Panc1 (cell line): ENCODE data around the gene SH3PXD2B.

ENCODE experiments used
- CTCF ChIP-seq: fragments of 450-650 bp; IDR thresholded peaks from 2 replicates; pipeline ENCODE4 v1.5.1; 2017; ENCODE audit warnings: mild to moderate bottlenecking
- POLR2AphosphoS5 ChIP-seq: IDR thresholded peaks from 2 replicates; pipeline ENCODE4 v1.6.1; 2012; ENCODE audit warnings: mild to moderate bottlenecking, low read depth, low read length, moderate library complexity
- SIN3A ChIP-seq: IDR thresholded peaks from 2 replicates; pipeline ENCODE4 v1.6.1; 2012; ENCODE audit warnings: low read depth, mild to moderate bottlenecking, low read length, moderate library complexity, borderline replicate concordance; ENCODE audit not compliant: insufficient read depth
- TCF7L2 ChIP-seq: IDR thresholded peaks from 2 replicates; pipeline ENCODE4 v1.6.1; 2011; ENCODE audit warnings: mild to moderate bottlenecking, low read depth, low read length, inconsistent platforms
- TF ChIP-seq, protein P1 (sequence below), 2 experiments: IDR thresholded peaks; 2 replicates each; pipeline ENCODE4 v1.6.1; 2011 to 2012; ENCODE audit warnings: low read depth in 2 of 2, control low read depth in 1 of 2, low read length in 1 of 2, mild to moderate bottlenecking in 1 of 2, moderate library complexity in 1 of 2; ENCODE audit not compliant: insufficient read depth in 1 of 2

GRCh38 chr5:172358345-172358744, 96.0 kb downstream of the SH3PXD2B start:
- no peak for TF ChIP-seq CTCF
- no peak for TF ChIP-seq SIN3A
- TF ChIP-seq, protein P1, sequence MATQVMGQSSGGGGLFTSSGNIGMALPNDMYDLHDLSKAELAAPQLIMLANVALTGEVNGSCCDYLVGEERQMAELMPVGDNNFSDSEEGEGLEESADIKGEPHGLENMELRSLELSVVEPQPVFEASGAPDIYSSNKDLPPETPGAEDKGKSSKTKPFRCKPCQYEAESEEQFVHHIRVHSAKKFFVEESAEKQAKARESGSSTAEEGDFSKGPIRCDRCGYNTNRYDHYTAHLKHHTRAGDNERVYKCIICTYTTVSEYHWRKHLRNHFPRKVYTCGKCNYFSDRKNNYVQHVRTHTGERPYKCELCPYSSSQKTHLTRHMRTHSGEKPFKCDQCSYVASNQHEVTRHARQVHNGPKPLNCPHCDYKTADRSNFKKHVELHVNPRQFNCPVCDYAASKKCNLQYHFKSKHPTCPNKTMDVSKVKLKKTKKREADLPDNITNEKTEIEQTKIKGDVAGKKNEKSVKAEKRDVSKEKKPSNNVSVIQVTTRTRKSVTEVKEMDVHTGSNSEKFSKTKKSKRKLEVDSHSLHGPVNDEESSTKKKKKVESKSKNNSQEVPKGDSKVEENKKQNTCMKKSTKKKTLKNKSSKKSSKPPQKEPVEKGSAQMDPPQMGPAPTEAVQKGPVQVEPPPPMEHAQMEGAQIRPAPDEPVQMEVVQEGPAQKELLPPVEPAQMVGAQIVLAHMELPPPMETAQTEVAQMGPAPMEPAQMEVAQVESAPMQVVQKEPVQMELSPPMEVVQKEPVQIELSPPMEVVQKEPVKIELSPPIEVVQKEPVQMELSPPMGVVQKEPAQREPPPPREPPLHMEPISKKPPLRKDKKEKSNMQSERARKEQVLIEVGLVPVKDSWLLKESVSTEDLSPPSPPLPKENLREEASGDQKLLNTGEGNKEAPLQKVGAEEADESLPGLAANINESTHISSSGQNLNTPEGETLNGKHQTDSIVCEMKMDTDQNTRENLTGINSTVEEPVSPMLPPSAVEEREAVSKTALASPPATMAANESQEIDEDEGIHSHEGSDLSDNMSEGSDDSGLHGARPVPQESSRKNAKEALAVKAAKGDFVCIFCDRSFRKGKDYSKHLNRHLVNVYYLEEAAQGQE (IDR thresholded peaks at IDR 0.05; ENCODE audit: insufficient read depth in 1 of 2, low read depth in 2 of 2, low read length in 1 of 2): no peak
- no peak for TF ChIP-seq POLR2AphosphoS5
- TF ChIP-seq TCF7L2: no peak
